ENCODE data around the gene DESI1. TPM values are rescaled to one million over a fixed set of nuclear protein-coding genes. Genes with fewer than 3 reads are reported as not detected.

The DESI1 gene
- total RNA-seq, 1 experiment from 2014 or later, result 20.9 TPM

DNA sequence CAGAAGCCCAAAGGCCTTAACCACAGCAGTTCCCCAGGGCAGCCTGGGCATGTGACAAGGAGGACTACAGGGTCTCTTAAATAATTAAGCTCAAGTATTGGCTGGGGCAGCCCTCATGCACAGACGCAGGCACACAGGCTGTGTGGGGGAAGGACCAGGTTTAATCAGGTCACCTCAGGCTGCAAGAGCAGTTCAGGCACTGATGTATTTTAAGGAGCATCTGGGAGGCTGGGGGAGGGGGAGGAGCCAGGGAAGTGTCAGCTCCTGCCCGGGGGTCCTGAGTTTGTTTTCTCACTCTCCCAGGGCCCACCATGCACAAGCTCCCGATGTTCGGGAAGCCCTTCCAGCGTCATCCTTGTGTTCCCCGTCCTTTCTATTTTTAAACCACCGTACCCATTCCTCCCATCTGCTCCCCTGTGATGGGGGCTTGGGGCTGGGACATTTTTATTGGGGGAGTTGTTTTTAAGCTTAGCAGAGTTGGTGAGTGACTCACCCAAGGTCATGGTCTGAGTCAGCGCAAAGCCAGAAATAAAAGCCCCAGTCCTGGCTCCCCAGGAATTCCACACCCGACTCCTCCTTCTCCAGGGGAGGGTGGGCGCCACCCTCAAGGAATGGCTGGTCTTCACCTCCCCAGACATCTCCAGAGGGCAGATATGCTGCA, 57.7 kb downstream of the DESI1 start:
- BruUV-seq (replicated peaks), result no TSS peak
- DNase-seq, result peak; percentile 60
- POLR2A ChIA-PET (ENCODE audit: unreplicated experiment), result no interaction called here

GRCh38 chr22:41562461-41562860, 58.4 kb downstream of the DESI1 start:
- Histone ChIP-seq H3K27me3 (ENCODE audit: low read length) (no peaks in the 10 kb centered on the region), H3K4me1 (ENCODE audit: insufficient read depth, low read length) (peaks cover 26% of the 10 kb centered on the region), H2AFZ (ENCODE audit: low read length) (no peak overlapping the region), H3K9me2 (replicated peaks; ENCODE audit: low read length) (no peaks in the 10 kb centered on the region), H3K9me3 (ENCODE audit: low read length) (no peaks in the 10 kb centered on the region), H4K20me1 (ENCODE audit: low read length) (no peaks in the 10 kb centered on the region), H3K4me2 (ENCODE audit: low read length) (no peak overlapping the region), H3K4me3 (ENCODE audit: low read length) (no peak overlapping the region), H3K36me3 (ENCODE audit: low read depth, low read length) (no peaks in the 10 kb centered on the region), H3K9ac (ENCODE audit: low read length) (no peak overlapping the region), H3K79me2 (ENCODE audit: low read length) (no peaks in the 10 kb centered on the region), H3K27ac (ENCODE audit: low read length) (no peak overlapping the region), H3F3A (ENCODE audit: low read length, unreplicated experiment) (no peaks in the 10 kb centered on the region)
- CTCF ChIA-PET, result no interaction called here
- intact Hi-C loops (cut with micrococcal nuclease), result no loop called here
- no peak for ATAC-seq
- POLR2A ChIA-PET (ENCODE audit: unreplicated experiment), result no interaction called here
- BruUV-seq (replicated peaks), result no TSS peak
- DNase-seq, result no peak
- TF ChIP-seq, protein P1, sequence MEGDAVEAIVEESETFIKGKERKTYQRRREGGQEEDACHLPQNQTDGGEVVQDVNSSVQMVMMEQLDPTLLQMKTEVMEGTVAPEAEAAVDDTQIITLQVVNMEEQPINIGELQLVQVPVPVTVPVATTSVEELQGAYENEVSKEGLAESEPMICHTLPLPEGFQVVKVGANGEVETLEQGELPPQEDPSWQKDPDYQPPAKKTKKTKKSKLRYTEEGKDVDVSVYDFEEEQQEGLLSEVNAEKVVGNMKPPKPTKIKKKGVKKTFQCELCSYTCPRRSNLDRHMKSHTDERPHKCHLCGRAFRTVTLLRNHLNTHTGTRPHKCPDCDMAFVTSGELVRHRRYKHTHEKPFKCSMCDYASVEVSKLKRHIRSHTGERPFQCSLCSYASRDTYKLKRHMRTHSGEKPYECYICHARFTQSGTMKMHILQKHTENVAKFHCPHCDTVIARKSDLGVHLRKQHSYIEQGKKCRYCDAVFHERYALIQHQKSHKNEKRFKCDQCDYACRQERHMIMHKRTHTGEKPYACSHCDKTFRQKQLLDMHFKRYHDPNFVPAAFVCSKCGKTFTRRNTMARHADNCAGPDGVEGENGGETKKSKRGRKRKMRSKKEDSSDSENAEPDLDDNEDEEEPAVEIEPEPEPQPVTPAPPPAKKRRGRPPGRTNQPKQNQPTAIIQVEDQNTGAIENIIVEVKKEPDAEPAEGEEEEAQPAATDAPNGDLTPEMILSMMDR (conservative IDR thresholded peaks at IDR 0.05; ENCODE audit: low read depth, low read length), result no peak
- TF ChIP-seq EZH2 (IDR thresholded peaks at IDR 0.05; ENCODE audit: low read length, unreplicated experiment), result no peak
- TF ChIP-seq EZH2phosphoT487 (IDR thresholded peaks at IDR 0.05; ENCODE audit: borderline replicate concordance, low read length), result no peak

More for the DNA sequence above, 57.7 kb downstream of the DESI1 start:
- peak overlapping the region; percentile 73 for H3K4me2 ChIP-seq (ENCODE audit: low read length)
- no peaks in the 10 kb centered on the region for H3F3A ChIP-seq (ENCODE audit: low read length, unreplicated experiment)
- no peaks in the 10 kb centered on the region for H3K79me2 ChIP-seq (ENCODE audit: low read length)
- H3K4me1 ChIP-seq (ENCODE audit: insufficient read depth, low read length), result peaks cover 26% of the 10 kb centered on the region
- peak overlapping the region; percentile 37; the same call in 1 of the 2 replicates for H3K4me3 ChIP-seq (ENCODE audit: low read length)
- H3K9me3 ChIP-seq (ENCODE audit: low read length), result no peaks in the 10 kb centered on the region
- H4K20me1 ChIP-seq (ENCODE audit: low read length), result no peaks in the 10 kb centered on the region
- no peaks in the 10 kb centered on the region for H3K36me3 ChIP-seq (ENCODE audit: low read depth, low read length)
- no peak overlapping the region for H3K9ac ChIP-seq (ENCODE audit: low read length)
- H3K27ac ChIP-seq (ENCODE audit: low read length), result no peak overlapping the region
- ATAC-seq, result peak; percentile 37
- H3K9me2 ChIP-seq (replicated peaks; ENCODE audit: low read length), result no peaks in the 10 kb centered on the region
- intact Hi-C loops (cut with micrococcal nuclease), result no loop called here
- H3K27me3 ChIP-seq (ENCODE audit: low read length), result no peaks in the 10 kb centered on the region
- TF ChIP-seq EZH2phosphoT487 (IDR thresholded peaks at IDR 0.05; ENCODE audit: borderline replicate concordance, low read length) (no peak), EZH2 (IDR thresholded peaks at IDR 0.05; ENCODE audit: low read length, unreplicated experiment) (no peak)
- TF ChIP-seq, protein P1 (conservative IDR thresholded peaks at IDR 0.05; ENCODE audit: low read depth, low read length), result no peak
- CTCF ChIA-PET, result no interaction called here
- H2AFZ ChIP-seq (ENCODE audit: low read length), result peak overlapping the region; percentile 18; the same call in 1 of the 2 replicates

- Histone ChIP-seq H3F3A (ENCODE audit: low read length, unreplicated experiment) (no peaks in the 10 kb centered on the region), H3K4me1 (ENCODE audit: insufficient read depth, low read length) (peaks cover 26% of the 10 kb centered on the region), H3K79me2 (ENCODE audit: low read length) (no peaks in the 10 kb centered on the region), H3K27me3 (ENCODE audit: low read length) (no peaks in the 10 kb centered on the region), H2AFZ (ENCODE audit: low read length) (no peak overlapping the region), H4K20me1 (ENCODE audit: low read length) (no peaks in the 10 kb centered on the region), H3K27ac (ENCODE audit: low read length) (no peak overlapping the region), H3K9me2 (replicated peaks; ENCODE audit: low read length) (no peaks in the 10 kb centered on the region), H3K36me3 (ENCODE audit: low read depth, low read length) (no peaks in the 10 kb centered on the region), H3K9me3 (ENCODE audit: low read length) (no peaks in the 10 kb centered on the region), H3K4me2 (ENCODE audit: low read length) (no peak overlapping the region), H3K4me3 (ENCODE audit: low read length) (no peak overlapping the region), H3K9ac (ENCODE audit: low read length) (no peak overlapping the region)
- CTCF ChIA-PET, result no interaction called here
- DNase-seq, result no peak
- ATAC-seq, result no peak
- POLR2A ChIA-PET (ENCODE audit: unreplicated experiment), result no interaction called here
- BruUV-seq (replicated peaks), result no TSS peak
- TF ChIP-seq, protein P1 (conservative IDR thresholded peaks at IDR 0.05; ENCODE audit: low read depth, low read length), result no peak
- TF ChIP-seq EZH2phosphoT487 (IDR thresholded peaks at IDR 0.05; ENCODE audit: borderline replicate concordance, low read length) (no peak), EZH2 (IDR thresholded peaks at IDR 0.05; ENCODE audit: low read length, unreplicated experiment) (no peak)
- intact Hi-C loops (cut with micrococcal nuclease), result no loop called here
These were observed 59.1 kb downstream of the DESI1 start for GRCh38 chr22:41561788-41562187.
